HEK293 (cell line): Measurements from ENCODE around the gene NT5C1B.

Source experiments
- ATF2 ChIP-seq: fragments of 450-650 bp; formaldehyde crosslinking; IDR thresholded peaks from 2 replicates; pipeline ENCODE4 v1.5.1; 2016; ENCODE audit warnings: missing biosample characterization, missing genetic modification characterization, low read depth
- CTCF ChIP-seq: fragments of 450-650 bp; formaldehyde crosslinking; IDR thresholded peaks from 2 replicates; pipeline ENCODE4 v1.5.1; 2016; ENCODE audit warnings: missing biosample characterization, missing genetic modification characterization
- KLF10 ChIP-seq: fragments of 450-650 bp; IDR thresholded peaks from 2 replicates; pipeline ENCODE4 v1.5.1; 2018; ENCODE audit warnings: missing biosample characterization, mild to moderate bottlenecking, missing genetic modification characterization
- REPIN1 ChIP-seq: fragments of 450-650 bp; formaldehyde crosslinking; IDR thresholded peaks from 2 replicates; pipeline ENCODE4 v1.5.1; 2017; ENCODE audit warnings: missing biosample characterization, missing genetic modification characterization, low read depth
- TCF7L2 ChIP-seq: IDR thresholded peaks from 2 replicates; pipeline ENCODE4 v1.6.1; 2011; ENCODE audit warnings: low read depth, mild to moderate bottlenecking, inconsistent platforms, low read length, moderate library complexity, borderline replicate concordance
- YY1 ChIP-seq: fragments of 450-650 bp; formaldehyde crosslinking; IDR thresholded peaks from 2 replicates; pipeline ENCODE4 v1.5.1; 2018; ENCODE audit warnings: missing biosample characterization, missing genetic modification characterization
- ZBTB1 ChIP-seq: fragments of 450-650 bp; formaldehyde crosslinking; IDR thresholded peaks from 2 replicates; pipeline ENCODE4 v1.5.1; 2016; ENCODE audit warnings: missing biosample characterization, missing genetic modification characterization
- ZBTB49 ChIP-seq: fragments of 450-650 bp; formaldehyde crosslinking; IDR thresholded peaks from 2 replicates; pipeline ENCODE4 v1.5.1; 2016; ENCODE audit warnings: missing biosample characterization, missing genetic modification characterization, low read depth
- ZNF416 ChIP-seq: fragments of 450-650 bp; formaldehyde crosslinking; IDR thresholded peaks from 2 replicates; pipeline ENCODE4 v1.5.1; 2016; ENCODE audit warnings: missing biosample characterization, missing genetic modification characterization
- ZNF518A ChIP-seq: fragments of 450-650 bp; formaldehyde crosslinking; conservative IDR thresholded peaks from 2 replicates; pipeline ENCODE4 v1.5.1; 2016; ENCODE audit warnings: low read depth, missing biosample characterization, missing genetic modification characterization
- ZNF555 ChIP-seq: fragments of 450-650 bp; formaldehyde crosslinking; conservative IDR thresholded peaks from 2 replicates; pipeline ENCODE4 v1.5.1; 2017; ENCODE audit warnings: missing biosample characterization, mild to moderate bottlenecking, missing genetic modification characterization, inconsistent platforms
- ZNF639 ChIP-seq: fragments of 450-650 bp; formaldehyde crosslinking; IDR thresholded peaks from 2 replicates; pipeline ENCODE4 v1.5.1; 2016; ENCODE audit warnings: missing biosample characterization, missing genetic modification characterization

GRCh38 chr2:18593496-18593895 is 4.1 kb upstream of the NT5C1B start:
- TF ChIP-seq ZBTB49 (tag by site-specific recombination), result no peak
- no peak for TF ChIP-seq ZNF639
- TF ChIP-seq REPIN1 (tag by site-specific recombination), result no peak
- TF ChIP-seq ZBTB1 (tag by site-specific recombination), result no peak
- TF ChIP-seq KLF10 (tag by site-specific recombination), result no peak
- TF ChIP-seq ZNF518A (tag by site-specific recombination), result no peak
- no peak for TF ChIP-seq ZNF555
- no peak for TF ChIP-seq CTCF (tag by site-specific recombination)
- TF ChIP-seq YY1 (tag by site-specific recombination), result no peak
- no peak for TF ChIP-seq TCF7L2
- no peak for TF ChIP-seq ATF2 (tag by site-specific recombination)
- no peak for TF ChIP-seq ZNF416 (tag by site-specific recombination)
